Measurements from ENCODE around the gene C10orf90. TPM values are rescaled to one million over a fixed set of nuclear protein-coding genes. Genes with fewer than 3 reads are reported as not detected.

C10orf90 gene
- total RNA-seq, 4 donors from 2014 or later, result 0.06 TPM; not detected in 3

GRCh38 chr10:126646110-126646509 lies 24.4 kb downstream of the C10orf90 start:
- no peak overlapping the region for H3K27ac ChIP-seq (replicated peaks in 1 of 4)
- H3K27me3 ChIP-seq, result no peaks in the 10 kb centered on the region
- intact Hi-C loops (cut with DNase I), result no loop called here
- H3K9me3 ChIP-seq, result no peaks in the 10 kb centered on the region
- no peaks in the 10 kb centered on the region for H3K4me1 ChIP-seq
- TF ChIP-seq EP300 (IDR thresholded peaks at IDR 0.05) (no peak), CTCF (IDR thresholded peaks at IDR 0.05) (no peak), POLR2A (IDR thresholded peaks at IDR 0.05; ENCODE audit: low read depth) (no peak), POLR2AphosphoS5 (IDR thresholded peaks at IDR 0.05) (no peak)
- DNase-seq (ENCODE audit: extremely low spot score), result no peak
- no peak overlapping the region for H3K4me3 ChIP-seq
- no peaks in the 10 kb centered on the region for H3K36me3 ChIP-seq
- WGBS, result 73% methylated on average over 4 of the region's 4 CpGs

GRCh38 chr10:126640401-126640800 lies 30.1 kb downstream of the C10orf90 start:
- Histone ChIP-seq H3K27ac (replicated peaks in 1 of 4) (no peak overlapping the region), H3K4me3 (no peak overlapping the region), H3K9me3 (no peaks in the 10 kb centered on the region), H3K36me3 (no peaks in the 10 kb centered on the region), H3K27me3 (peaks cover 0 to 4% (median 0%) of the 10 kb centered on the region in 4 donors), H3K4me1 (no peaks in the 10 kb centered on the region)
- intact Hi-C loops (cut with DNase I), result no loop called here
- TF ChIP-seq EP300 (IDR thresholded peaks at IDR 0.05) (no peak), CTCF (IDR thresholded peaks at IDR 0.05) (no peak), POLR2AphosphoS5 (IDR thresholded peaks at IDR 0.05) (no peak), POLR2A (IDR thresholded peaks at IDR 0.05; ENCODE audit: low read depth) (no peak)
- WGBS, result 75% methylated on average over 3 of the region's 3 CpGs
- no peak for DNase-seq (ENCODE audit: extremely low spot score)

GRCh38 chr10:126639084-126639483 lies 31.4 kb downstream of the C10orf90 start:
- intact Hi-C loops (cut with DNase I), result no loop called here

GRCh38 chr10:126638542-126638941 lies 32.0 kb downstream of the C10orf90 start:
- Histone ChIP-seq H3K27me3 (peaks cover 0 to 4% (median 0%) of the 10 kb centered on the region in 4 donors), H3K9me3 (no peaks in the 10 kb centered on the region), H3K4me3 (no peak overlapping the region), H3K4me1 (no peaks in the 10 kb centered on the region), H3K27ac (replicated peaks in 1 of 4) (no peak overlapping the region), H3K36me3 (no peaks in the 10 kb centered on the region)
- intact Hi-C loops (cut with DNase I), result no loop called here
- 63% methylated on average over 6 of the region's 6 CpGs for WGBS
- no peak for DNase-seq (ENCODE audit: extremely low spot score)
- TF ChIP-seq EP300 (IDR thresholded peaks at IDR 0.05) (no peak), POLR2AphosphoS5 (IDR thresholded peaks at IDR 0.05) (no peak), POLR2A (IDR thresholded peaks at IDR 0.05; ENCODE audit: low read depth) (no peak), CTCF (IDR thresholded peaks at IDR 0.05) (no peak)

More at GRCh38 chr10:126639084-126639483, 31.4 kb downstream of the C10orf90 start:
- peaks cover 0 to 4% (median 0%) of the 10 kb centered on the region in 4 donors for H3K27me3 ChIP-seq
- no peaks in the 10 kb centered on the region for H3K4me1 ChIP-seq
- TF ChIP-seq EP300 (IDR thresholded peaks at IDR 0.05), result no peak
- TF ChIP-seq POLR2AphosphoS5 (IDR thresholded peaks at IDR 0.05), result no peak
- TF ChIP-seq POLR2A (IDR thresholded peaks at IDR 0.05; ENCODE audit: low read depth), result no peak
- TF ChIP-seq CTCF (IDR thresholded peaks at IDR 0.05), result no peak
- no peak overlapping the region for H3K4me3 ChIP-seq
- WGBS, result 82% methylated on average over 8 of the region's 9 CpGs
- H3K36me3 ChIP-seq, result no peaks in the 10 kb centered on the region
- DNase-seq (ENCODE audit: extremely low spot score), result no peak
- no peak overlapping the region for H3K27ac ChIP-seq (replicated peaks in 1 of 4)
- H3K9me3 ChIP-seq, result no peaks in the 10 kb centered on the region

GRCh38 chr10:126637501-126637900 lies 33.0 kb downstream of the C10orf90 start:
- WGBS, result 91% methylated on average over 5 of the region's 5 CpGs
- intact Hi-C loops (cut with DNase I), result no loop called here
- H3K4me3 ChIP-seq, result no peak overlapping the region
- DNase-seq (ENCODE audit: extremely low spot score), result no peak
- peaks cover 0 to 5% (median 0%) of the 10 kb centered on the region in 4 donors for H3K27me3 ChIP-seq
- TF ChIP-seq CTCF (IDR thresholded peaks at IDR 0.05), result no peak
- no peak for TF ChIP-seq EP300 (IDR thresholded peaks at IDR 0.05)
- TF ChIP-seq POLR2AphosphoS5 (IDR thresholded peaks at IDR 0.05), result no peak
- TF ChIP-seq POLR2A (IDR thresholded peaks at IDR 0.05; ENCODE audit: low read depth), result no peak
- H3K4me1 ChIP-seq, result no peaks in the 10 kb centered on the region
- no peaks in the 10 kb centered on the region for H3K9me3 ChIP-seq
- no peak overlapping the region for H3K27ac ChIP-seq (replicated peaks in 1 of 4)
- no peaks in the 10 kb centered on the region for H3K36me3 ChIP-seq
